Bronchial epithelial cell (primary cell): Measurements from ENCODE around the gene LCN9. TPM values are rescaled to one million over a fixed set of nuclear protein-coding genes. Genes with fewer than 3 reads are reported as not detected.

Experiments used
- DNase-seq: peaks from one replicate; pipeline ENCODE4 v3.0.0-alpha.2; 2010; ENCODE audit warnings: low read depth
- FAIRE-seq: peaks from 2 replicates; lab custom pipeline; 2011; peaks lifted over from hg19 to GRCh38; lab: Jason Lieb, UNC
- H3K27me3 ChIP-seq: 2 replicates; pipeline ENCODE4 v1.5.1; 2011; ENCODE audit warnings: low read length; ENCODE audit not compliant: control insufficient read depth, insufficient read depth
- H3K36me3 ChIP-seq: 2 replicates; pipeline ENCODE4 v1.5.1; 2011; ENCODE audit warnings: low read length; ENCODE audit not compliant: control insufficient read depth, insufficient read depth
- H3K4me3 ChIP-seq: 2 replicates; pipeline ENCODE4 v1.5.1; 2011; ENCODE audit warnings: mild to moderate bottlenecking, low read depth, low read length, control low read depth
- CTCF ChIP-seq: IDR thresholded peaks from 2 replicates; pipeline ENCODE4 v1.5.1; 2011; ENCODE audit warnings: mild to moderate bottlenecking, moderate library complexity, low read length, control low read depth, inconsistent platforms; ENCODE audit not compliant: insufficient read depth, severe bottlenecking
- total RNA-seq: library from RNA; depleted of rRNA; stranded (reverse); fragments of >200 nt; gene quantifications from 2 replicates; pipeline ENCODE4 v1.2.1, GENCODE V29; 2014

LCN9 gene
- total RNA-seq, 1 donor from 2014 or later, result not detected

GRCh38 chr9:135661816-135662560, 1.1 kb upstream of the LCN9 start:
- no peak for DNase-seq
- H3K27me3 ChIP-seq, result no peaks in the 10 kb centered on the region

GRCh38 chr9:135663451-135663770, 302 bp downstream of the LCN9 start:
- H3K27me3 ChIP-seq, result no peaks in the 10 kb centered on the region
- DNase-seq (no peak), FAIRE-seq (no peak)
- no peaks in the 10 kb centered on the region for H3K36me3 ChIP-seq
- no peak for TF ChIP-seq CTCF
- H3K4me3 ChIP-seq, result no peak overlapping the region

More at GRCh38 chr9:135661816-135662560, 1.1 kb upstream of the LCN9 start:
- H3K36me3 ChIP-seq, result no peaks in the 10 kb centered on the region
- no peak for TF ChIP-seq CTCF
- FAIRE-seq, result no peak
- no peak overlapping the region for H3K4me3 ChIP-seq

- Histone ChIP-seq H3K27me3 (no peaks in the 10 kb centered on the region), H3K4me3 (no peak overlapping the region), H3K36me3 (no peaks in the 10 kb centered on the region)
- DNase-seq (no peak), FAIRE-seq (no peak)
- no peak for TF ChIP-seq CTCF
These were observed 748 bp downstream of the LCN9 start for GRCh38 chr9:135663857-135664256.

- TF ChIP-seq CTCF, result no peak
- H3K27me3 ChIP-seq, result no peaks in the 10 kb centered on the region
- FAIRE-seq (no peak), DNase-seq (no peak)
- H3K4me3 ChIP-seq, result no peak overlapping the region
- no peaks in the 10 kb centered on the region for H3K36me3 ChIP-seq
These were observed 1.2 kb downstream of the LCN9 start for GRCh38 chr9:135664266-135664665.

GRCh38 chr9:135664801-135665794, 2.0 kb downstream of the LCN9 start:
- H3K27me3 ChIP-seq, result no peaks in the 10 kb centered on the region
- FAIRE-seq, result no peak

More at GRCh38 chr9:135664801-135665794, 2.0 kb downstream of the LCN9 start:
- no peak for TF ChIP-seq CTCF
- DNase-seq, result no peak
- H3K36me3 ChIP-seq, result no peaks in the 10 kb centered on the region
- no peak overlapping the region for H3K4me3 ChIP-seq
